H9 (cell line): ENCODE measurements around the gene PRTG. TPM values are rescaled to one million over a fixed set of nuclear protein-coding genes. Genes with fewer than 3 reads are reported as not detected.

ENCODE experiments used
- DNase-seq: peaks from one replicate; pipeline ENCODE4 v3.0.0-alpha.2; 2017
- H2AFZ ChIP-seq: one replicate; pipeline ENCODE4 v1.6.1; 2013; ENCODE audit warnings: mild to moderate bottlenecking, low read length, control low read depth, moderate library complexity
- H2AK5ac ChIP-seq: 2 replicates; pipeline ENCODE4 v1.6.1; 2013; ENCODE audit warnings: low read length, control low read depth, mixed read lengths; ENCODE audit not compliant: insufficient read length
- H2BK120ac ChIP-seq: one replicate; pipeline ENCODE4 v1.6.1; 2013; ENCODE audit warnings: low read depth, mild to moderate bottlenecking, low read length, control low read depth, inconsistent platforms; ENCODE audit not compliant: poor library complexity, severe bottlenecking
- H2BK12ac ChIP-seq: 2 replicates; pipeline ENCODE4 v1.6.1; 2013; ENCODE audit warnings: low read length, control low read depth, mixed read lengths, low read depth; ENCODE audit not compliant: insufficient read length
- H2BK15ac ChIP-seq: 2 replicates; pipeline ENCODE4 v1.6.1; 2013; ENCODE audit warnings: low read depth, low read length, control low read depth
- H2BK20ac ChIP-seq: one replicate; pipeline ENCODE4 v1.6.1; 2013; ENCODE audit warnings: low read depth, mild to moderate bottlenecking, low read length, control low read depth, inconsistent platforms; ENCODE audit not compliant: poor library complexity, severe bottlenecking
- H2BK5ac ChIP-seq: 2 replicates; pipeline ENCODE4 v1.6.1; 2013; ENCODE audit warnings: low read length, control low read depth, mixed read lengths; ENCODE audit not compliant: insufficient read length
- H3K14ac ChIP-seq: 2 replicates; pipeline ENCODE4 v1.6.1; 2013; ENCODE audit warnings: low read length, control low read depth; ENCODE audit not compliant: insufficient read depth
- H3K18ac ChIP-seq: 2 replicates; pipeline ENCODE4 v1.6.1; 2013; ENCODE audit warnings: low read depth, mild to moderate bottlenecking, mixed read lengths, low read length, control low read depth; ENCODE audit not compliant: insufficient read length
- H3K23ac ChIP-seq: 2 replicates; pipeline ENCODE4 v1.6.1; 2013; ENCODE audit warnings: low read length, control low read depth, mixed read lengths, low read depth; ENCODE audit not compliant: insufficient read length
- H3K23me2 ChIP-seq: 2 replicates; pipeline ENCODE4 v1.6.1; 2013; ENCODE audit warnings: low read depth, mild to moderate bottlenecking, mixed read lengths, low read length, control low read depth; ENCODE audit not compliant: insufficient read length, poor library complexity, severe bottlenecking
- H3K27ac ChIP-seq: 2 replicates; pipeline ENCODE4 v1.5.1; 2013; ENCODE audit warnings: low read length, control low read depth, mixed read lengths, low read depth; ENCODE audit not compliant: insufficient read length
- H3K27me3 ChIP-seq: 2 replicates; pipeline ENCODE4 v1.6.1; 2013; ENCODE audit warnings: low read length, control low read depth, inconsistent platforms; ENCODE audit not compliant: insufficient read depth
- H3K4ac ChIP-seq: 2 replicates; pipeline ENCODE4 v1.6.1; 2013; ENCODE audit warnings: low read depth, mild to moderate bottlenecking, control low read depth, inconsistent platforms, low read length, moderate library complexity
- H3K4me1 ChIP-seq: 2 replicates; pipeline ENCODE4 v1.6.1; 2013; ENCODE audit warnings: low read length, control low read depth, inconsistent platforms; ENCODE audit not compliant: insufficient read depth
- H3K4me2 ChIP-seq: 2 replicates; pipeline ENCODE4 v1.6.1; 2013; ENCODE audit warnings: low read length, control low read depth, mixed read lengths; ENCODE audit not compliant: insufficient read length, insufficient read depth
- H3K56ac ChIP-seq: 2 replicates; pipeline ENCODE4 v1.6.1; 2013; ENCODE audit warnings: low read depth, mild to moderate bottlenecking, mixed read lengths, low read length, control low read depth; ENCODE audit not compliant: insufficient read length
- H3K79me1 ChIP-seq: 2 replicates; pipeline ENCODE4 v1.6.1; 2013; ENCODE audit warnings: low read depth, mild to moderate bottlenecking, moderate library complexity, low read length, control low read depth, inconsistent platforms; ENCODE audit not compliant: insufficient read depth, poor library complexity, severe bottlenecking
- H3K79me2 ChIP-seq: 2 replicates; pipeline ENCODE4 v1.6.1; 2013; ENCODE audit warnings: low read length, control low read depth, inconsistent platforms; ENCODE audit not compliant: insufficient read depth
- H3K9ac ChIP-seq: 2 replicates; pipeline ENCODE4 v1.6.1; 2013; ENCODE audit warnings: low read length, control low read depth, mixed read lengths; ENCODE audit not compliant: insufficient read length; ENCODE audit errors: extremely low read depth
- H3K9me3 ChIP-seq: one replicate; pipeline ENCODE4 v1.6.1; 2013; ENCODE audit warnings: low read depth, low read length, inconsistent platforms; ENCODE audit not compliant: control insufficient read depth
- H3T11ph ChIP-seq: one replicate; pipeline ENCODE4 v1.6.1; 2013; ENCODE audit warnings: mild to moderate bottlenecking, low read length, control low read depth, inconsistent platforms
- H4K20me1 ChIP-seq: one replicate; pipeline ENCODE4 v1.6.1; 2013; ENCODE audit not compliant: control insufficient read depth, insufficient read length, insufficient read depth
- H4K5ac ChIP-seq: 2 replicates; pipeline ENCODE4 v1.6.1; 2013; ENCODE audit warnings: low read depth, mild to moderate bottlenecking, mixed read lengths, low read length, control low read depth; ENCODE audit not compliant: insufficient read length
- H4K8ac ChIP-seq: replicated peaks from 2 replicates; pipeline ENCODE4 v1.6.1; 2013; ENCODE audit warnings: low read length, control low read depth, mixed read lengths, low read depth; ENCODE audit not compliant: insufficient read length
- H4K91ac ChIP-seq: 2 replicates; pipeline ENCODE4 v1.6.1; 2013; ENCODE audit warnings: low read depth, mild to moderate bottlenecking, moderate library complexity, mixed read lengths, low read length, control low read depth; ENCODE audit not compliant: insufficient read length
- H3K27ac Mint-ChIP-seq, 3 experiments: 2 replicates in 2 of 3; 3 replicates in 1 of 3; pipeline ENCODE4 v1.8.0; 2020 to 2021; ENCODE audit warnings: mixed read lengths in 3 of 3, mild to moderate bottlenecking in 1 of 3, moderate library complexity in 1 of 3
- H3K27me3 Mint-ChIP-seq: 2 replicates; pipeline ENCODE4 v1.8.0; 2021; ENCODE audit warnings: low read depth, mild to moderate bottlenecking, moderate library complexity, mixed read lengths
- H3K36me3 Mint-ChIP-seq, 3 experiments: 2 replicates in 2 of 3; 3 replicates in 1 of 3; pipeline ENCODE4 v1.8.0; 2020 to 2021; ENCODE audit warnings: low read depth in 3 of 3, mixed read lengths in 3 of 3; ENCODE audit not compliant: insufficient read depth in 1 of 3
- H3K4me1 Mint-ChIP-seq, 2 experiments: 2 replicates each; pipeline ENCODE4 v1.8.0; 2020; ENCODE audit warnings: mixed read lengths in 2 of 2
- H3K4me3 Mint-ChIP-seq, 2 experiments: 2 replicates in 1 of 2; 3 replicates in 1 of 2; pipeline ENCODE4 v1.8.0; 2020 to 2021; ENCODE audit warnings: mild to moderate bottlenecking in 2 of 2, mixed read lengths in 2 of 2, moderate library complexity in 1 of 2
- H3K9me3 Mint-ChIP-seq, 2 experiments: 2 replicates in 1 of 2; 3 replicates in 1 of 2; pipeline ENCODE4 v1.8.0; 2020; ENCODE audit warnings: mild to moderate bottlenecking in 2 of 2, mixed read lengths in 2 of 2, moderate library complexity in 1 of 2
- CTCF ChIP-seq: fragments of 200-600 bp; sonication (generic); conservative IDR thresholded peaks from 3 replicates; pipeline ENCODE4 v1.8.0; 2021; ENCODE audit warnings: antibody characterized with exemption, mild to moderate bottlenecking
- total RNA-seq: library from RNA; stranded (reverse); gene quantifications from 2 replicates; pipeline ENCODE4 v1.2.1, GENCODE V29; 2021

Gene PRTG
- total RNA-seq, 1 experiment from 2014 or later: 5.7 TPM

GRCh38 chr15:55737373-55737772 lies 5.6 kb downstream of the PRTG start:
- H3K23me2 ChIP-seq: peaks cover 7% of the 10 kb centered on the region
- no peak overlapping the region for H2BK5ac ChIP-seq
- H3K56ac ChIP-seq: no peak overlapping the region
- H3K79me1 ChIP-seq: no peaks in the 10 kb centered on the region
- no peak overlapping the region for H3K9ac ChIP-seq
- DNase-seq: no peak
- H3K14ac ChIP-seq: no peak overlapping the region
- no peak overlapping the region for H3K23ac ChIP-seq
- no peak overlapping the region for H4K8ac ChIP-seq
- H3K27ac Mint-ChIP-seq: no peak overlapping the region
- H3K27me3 ChIP-seq: peaks cover 64% of the 10 kb centered on the region
- no peak overlapping the region for H3K27ac ChIP-seq
- H3K4me1 ChIP-seq: no peaks in the 10 kb centered on the region
- H3K4ac ChIP-seq: no peak overlapping the region
- peaks cover 0 to 5% of the 10 kb centered on the region in 2 experiments; a peak in 2 of 4 replicates for H3K4me1 Mint-ChIP-seq
- peaks cover 0 to 3% of the 10 kb centered on the region in 2 experiments; a peak in 2 of 5 replicates for H3K9me3 Mint-ChIP-seq
- H3K18ac ChIP-seq: no peak overlapping the region
- no peak for TF ChIP-seq CTCF
- H3K9me3 ChIP-seq: no peaks in the 10 kb centered on the region
- no peaks in the 10 kb centered on the region for H4K20me1 ChIP-seq
- H3K4me2 ChIP-seq: no peak overlapping the region
- no peak overlapping the region for H4K91ac ChIP-seq
- H4K5ac ChIP-seq: no peak overlapping the region
- H2BK20ac ChIP-seq: no peak overlapping the region
- H3K27me3 Mint-ChIP-seq: peaks cover 55% of the 10 kb centered on the region
- no peak overlapping the region for H2BK120ac ChIP-seq
- H2AK5ac ChIP-seq: no peak overlapping the region
- H3K4me3 Mint-ChIP-seq: no peak overlapping the region
- no peak overlapping the region for H2BK12ac ChIP-seq
- H3K79me2 ChIP-seq: no peaks in the 10 kb centered on the region
- H2AFZ ChIP-seq: no peak overlapping the region
- H3T11ph ChIP-seq: no peak overlapping the region
- no peaks in the 10 kb centered on the region for H3K36me3 Mint-ChIP-seq
- no peak overlapping the region for H2BK15ac ChIP-seq
